HG03571 (cell line): ENCODE measurements around the gene MUC5AC.

Source experiments
- ATAC-seq: cut with Tn5 transposase; IDR thresholded peaks from one replicate; pipeline ENCODE4 v1.9.1; 2021; ENCODE audit not compliant: unreplicated experiment

The MUC5AC gene

DNA sequence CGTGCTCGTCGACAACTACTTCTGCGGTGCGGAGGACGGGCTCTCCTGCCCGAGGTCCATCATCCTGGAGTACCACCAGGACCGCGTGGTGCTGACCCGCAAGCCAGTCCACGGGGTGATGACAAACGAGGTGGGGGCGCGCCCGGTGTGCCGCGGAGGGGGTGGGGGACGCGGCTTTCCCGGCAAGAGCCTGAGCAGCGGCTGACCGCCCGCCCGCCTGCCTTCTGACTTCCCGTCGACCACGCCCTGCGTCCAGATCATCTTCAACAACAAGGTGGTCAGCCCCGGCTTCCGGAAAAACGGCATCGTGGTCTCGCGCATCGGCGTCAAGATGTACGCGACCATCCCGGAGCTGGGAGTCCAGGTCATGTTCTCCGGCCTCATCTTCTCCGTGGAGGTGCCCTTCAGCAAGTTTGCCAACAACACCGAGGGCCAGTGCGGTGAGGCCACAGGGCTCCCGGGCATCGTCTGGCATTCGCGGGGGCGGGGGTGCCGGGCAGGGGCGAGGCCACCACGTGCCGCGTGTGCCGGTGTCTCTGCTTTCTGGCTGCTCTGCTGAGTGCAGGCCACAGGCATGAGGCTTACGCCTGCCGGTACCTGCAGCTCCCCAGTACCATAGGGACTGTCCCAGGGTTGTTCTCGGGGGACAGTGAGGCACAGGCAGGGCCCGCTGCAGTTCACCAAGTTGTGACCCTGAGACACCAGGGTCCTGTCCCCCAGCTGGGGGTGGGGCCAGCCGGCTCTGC is 36.7 kb downstream of the MUC5AC start:
- ATAC-seq: no peak

DNA sequence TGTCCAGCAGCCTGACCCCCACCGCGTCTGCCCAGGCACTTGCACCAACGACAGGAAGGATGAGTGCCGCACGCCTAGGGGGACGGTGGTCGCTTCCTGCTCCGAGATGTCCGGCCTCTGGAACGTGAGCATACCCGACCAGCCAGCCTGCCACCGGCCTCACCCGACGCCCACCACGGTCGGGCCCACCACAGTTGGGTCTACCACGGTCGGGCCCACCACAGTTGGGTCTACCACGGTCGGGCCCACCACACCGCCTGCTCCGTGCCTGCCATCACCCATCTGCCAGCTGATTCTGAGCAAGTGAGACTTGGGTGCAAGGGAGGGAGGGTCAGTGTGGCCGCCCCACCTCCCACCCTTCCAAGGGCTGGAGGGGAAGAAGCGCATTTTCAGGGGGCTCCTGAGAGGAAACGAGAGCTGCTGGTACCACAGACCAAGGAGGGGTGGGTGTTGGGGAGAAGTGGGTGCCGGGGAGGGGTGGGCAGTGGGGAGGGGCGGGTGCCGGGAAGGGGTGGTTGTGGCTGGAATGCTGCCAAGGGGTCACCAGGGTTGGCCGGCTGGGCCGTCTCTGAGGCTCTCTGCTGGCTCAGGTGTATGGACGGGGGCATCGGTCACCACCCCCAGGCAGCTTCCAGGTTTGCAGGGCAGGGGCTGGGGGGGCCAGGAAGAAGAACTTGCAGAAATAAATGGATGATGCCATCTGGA is 37.4 kb downstream of the MUC5AC start:
- ATAC-seq: no peak

DNA sequence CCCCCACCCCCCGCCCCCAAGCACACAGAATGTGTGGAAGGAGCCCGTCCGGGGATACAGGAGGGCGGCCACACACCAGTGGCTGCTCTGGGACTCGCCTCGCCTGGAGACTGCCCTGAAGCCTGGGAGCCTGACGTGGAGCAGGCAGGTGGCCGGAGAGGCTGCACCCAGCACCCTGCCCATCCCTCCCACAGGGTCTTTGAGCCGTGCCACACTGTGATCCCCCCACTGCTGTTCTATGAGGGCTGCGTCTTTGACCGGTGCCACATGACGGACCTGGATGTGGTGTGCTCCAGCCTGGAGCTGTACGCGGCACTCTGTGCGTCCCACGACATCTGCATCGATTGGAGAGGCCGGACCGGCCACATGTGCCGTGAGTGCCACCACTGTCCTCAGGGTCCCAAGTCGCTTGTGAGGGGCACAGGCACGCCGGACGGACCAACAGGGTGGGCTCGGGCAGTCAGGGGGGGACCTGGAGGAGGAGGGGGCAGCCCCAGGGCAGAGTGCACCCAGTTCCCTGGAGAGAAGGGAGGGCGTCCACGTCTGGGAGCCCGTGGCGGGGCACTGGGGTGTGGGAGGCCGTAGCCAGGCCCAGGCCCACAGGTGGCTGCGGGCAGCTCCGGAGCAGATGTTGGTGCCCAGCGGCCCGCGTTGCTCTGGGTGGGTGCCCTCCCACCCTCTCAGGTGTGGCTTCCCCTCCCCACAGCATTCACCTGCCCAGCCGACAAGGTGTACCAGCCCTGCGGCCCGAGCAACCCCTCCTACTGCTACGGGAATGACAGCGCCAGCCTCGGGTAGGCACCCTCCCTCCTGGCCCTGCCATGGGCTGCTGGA is 38.1 kb downstream of the MUC5AC start:
- ATAC-seq: no peak

DNA sequence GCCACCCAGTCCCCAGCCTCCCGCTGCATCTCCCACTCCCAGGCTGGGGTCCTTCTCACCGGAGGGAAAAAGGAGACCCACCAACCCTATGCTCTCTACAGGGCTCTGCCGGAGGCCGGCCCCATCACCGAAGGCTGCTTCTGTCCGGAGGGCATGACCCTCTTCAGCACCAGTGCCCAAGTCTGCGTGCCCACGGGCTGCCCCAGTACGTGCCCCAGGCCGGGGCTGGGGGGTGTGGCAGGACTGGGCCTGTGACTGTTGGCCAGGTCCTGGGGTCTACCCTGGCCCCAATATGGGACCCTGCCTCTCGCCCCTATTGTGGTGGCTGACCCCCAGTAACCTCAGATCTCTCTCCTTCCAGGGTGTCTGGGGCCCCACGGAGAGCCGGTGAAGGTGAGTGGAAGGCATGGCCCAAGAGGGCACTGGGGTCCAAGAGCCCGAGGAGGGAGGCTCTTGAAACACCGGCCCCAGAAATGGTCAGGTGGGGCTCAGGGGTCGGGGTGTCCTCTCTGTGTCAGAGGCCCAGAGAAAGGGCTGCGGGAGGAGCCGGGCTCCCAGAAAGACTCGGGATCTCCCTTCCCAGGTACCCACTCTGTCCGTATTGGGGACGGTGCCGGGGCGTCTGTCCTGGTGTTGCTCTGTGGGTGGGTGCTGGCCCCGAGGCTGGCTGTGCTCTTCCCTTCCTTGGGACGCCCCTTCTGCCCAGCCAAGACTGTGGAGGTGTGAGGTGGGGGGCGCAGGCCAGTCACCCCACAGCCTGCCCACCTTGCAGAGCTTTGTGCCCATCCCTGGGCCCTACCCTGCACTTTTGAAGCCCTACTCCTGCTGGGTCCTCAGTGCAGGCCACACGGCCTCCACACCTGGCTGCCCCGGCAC is 39.0 kb downstream of the MUC5AC start:
- ATAC-seq: no peak

DNA sequence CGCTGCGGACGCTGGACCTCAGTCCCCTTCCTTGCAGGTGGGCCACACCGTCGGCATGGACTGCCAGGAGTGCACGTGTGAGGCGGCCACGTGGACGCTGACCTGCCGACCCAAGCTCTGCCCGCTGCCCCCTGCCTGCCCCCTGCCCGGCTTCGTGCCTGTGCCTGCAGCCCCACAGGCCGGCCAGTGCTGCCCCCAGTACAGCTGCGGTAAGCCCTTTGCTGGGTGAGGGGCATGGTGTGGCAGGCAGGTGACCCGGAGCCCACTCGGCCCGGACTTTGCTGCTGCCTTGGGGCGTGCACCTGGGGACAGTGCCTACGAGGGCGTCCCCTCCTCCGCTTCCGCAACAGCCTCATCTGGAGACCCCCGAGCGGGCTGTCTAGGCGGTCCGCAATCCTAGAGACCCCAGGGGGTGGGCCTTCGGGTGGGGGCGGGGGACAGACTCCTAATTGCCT is 39.7 kb downstream of the MUC5AC start:
- no peak for ATAC-seq

DNA sequence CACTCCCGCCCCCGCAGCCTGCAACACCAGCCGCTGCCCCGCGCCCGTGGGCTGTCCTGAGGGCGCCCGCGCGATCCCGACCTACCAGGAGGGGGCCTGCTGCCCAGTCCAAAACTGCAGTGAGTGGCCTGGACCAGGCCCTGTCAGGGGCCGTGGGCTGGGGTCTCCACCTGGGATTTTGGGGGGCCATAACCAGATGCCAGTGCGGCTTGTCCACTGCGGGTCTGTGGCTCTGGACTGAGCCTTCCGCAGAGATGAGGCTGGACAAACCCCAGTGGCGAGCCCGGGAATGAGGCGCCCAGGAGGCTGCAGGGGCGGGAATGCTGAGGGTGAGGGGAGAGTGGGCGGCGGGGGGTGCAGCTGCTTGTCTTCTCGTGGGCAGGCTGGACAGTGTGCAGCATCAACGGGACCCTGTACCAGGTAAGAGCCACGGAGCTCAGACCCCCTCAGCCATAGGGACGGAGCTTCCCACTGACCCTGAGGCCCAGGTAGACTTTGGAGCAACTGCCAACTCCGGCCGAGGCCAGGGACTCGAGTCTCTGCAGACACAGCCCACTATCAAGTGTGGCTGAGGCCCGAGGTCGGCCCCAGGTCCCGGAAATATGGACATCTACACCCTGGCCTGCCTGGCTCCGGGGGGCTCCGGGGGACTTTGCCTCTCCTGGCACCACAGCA is 40.3 kb downstream of the MUC5AC start:
- no peak for ATAC-seq

DNA sequence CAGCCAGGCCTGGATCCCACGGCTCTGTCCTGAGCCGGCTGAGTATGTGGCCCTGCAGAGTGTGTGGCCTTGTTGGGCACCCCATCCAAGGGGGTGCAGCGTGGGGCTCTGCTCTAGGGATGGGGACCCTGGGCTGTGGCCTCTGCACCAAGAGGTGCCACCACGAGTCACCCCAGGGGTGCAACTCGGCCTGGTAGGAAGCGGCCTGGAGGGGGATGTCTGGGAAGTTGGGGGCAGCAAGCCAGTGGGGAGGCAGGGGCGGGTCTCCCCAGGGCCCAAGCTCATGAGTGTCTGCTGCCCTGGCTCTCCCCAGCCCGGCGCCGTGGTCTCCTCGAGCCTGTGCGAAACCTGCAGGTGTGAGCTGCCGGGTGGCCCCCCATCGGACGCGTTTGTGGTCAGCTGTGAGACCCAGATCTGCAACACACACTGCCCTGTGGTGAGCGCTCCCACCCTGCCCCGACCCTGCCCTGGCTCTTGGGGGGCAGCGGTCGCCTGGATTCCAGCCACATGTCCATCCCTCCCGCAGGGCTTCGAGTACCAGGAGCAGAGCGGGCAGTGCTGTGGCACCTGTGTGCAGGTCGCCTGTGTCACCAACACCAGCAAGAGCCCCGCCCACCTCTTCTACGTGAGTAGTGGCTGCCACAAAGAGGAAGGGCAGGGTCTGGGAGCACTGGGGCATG is 40.9 kb downstream of the MUC5AC start:
- ATAC-seq: no peak

DNA sequence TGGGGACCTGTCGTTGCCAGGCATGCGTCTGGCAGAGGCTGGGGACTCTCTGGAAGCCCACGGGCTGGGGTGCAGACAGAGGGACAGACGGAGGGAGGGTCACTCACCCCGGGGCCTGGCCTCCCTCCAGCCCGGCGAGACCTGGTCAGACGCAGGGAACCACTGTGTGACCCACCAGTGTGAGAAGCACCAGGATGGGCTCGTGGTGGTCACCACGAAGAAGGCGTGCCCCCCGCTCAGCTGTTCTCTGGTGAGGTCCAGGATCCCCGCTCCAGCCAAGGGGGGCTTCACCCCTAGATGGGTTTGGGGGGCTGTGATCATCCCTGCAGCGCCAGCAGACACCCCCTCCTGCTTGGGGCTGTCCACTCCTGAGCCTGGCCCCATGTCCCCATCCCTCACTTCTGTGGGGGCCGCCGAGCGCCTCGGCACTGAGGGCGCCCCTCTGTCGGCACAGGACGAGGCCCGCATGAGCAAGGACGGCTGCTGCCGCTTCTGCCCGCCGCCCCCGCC is 41.5 kb downstream of the MUC5AC start:
- ATAC-seq: no peak

DNA sequence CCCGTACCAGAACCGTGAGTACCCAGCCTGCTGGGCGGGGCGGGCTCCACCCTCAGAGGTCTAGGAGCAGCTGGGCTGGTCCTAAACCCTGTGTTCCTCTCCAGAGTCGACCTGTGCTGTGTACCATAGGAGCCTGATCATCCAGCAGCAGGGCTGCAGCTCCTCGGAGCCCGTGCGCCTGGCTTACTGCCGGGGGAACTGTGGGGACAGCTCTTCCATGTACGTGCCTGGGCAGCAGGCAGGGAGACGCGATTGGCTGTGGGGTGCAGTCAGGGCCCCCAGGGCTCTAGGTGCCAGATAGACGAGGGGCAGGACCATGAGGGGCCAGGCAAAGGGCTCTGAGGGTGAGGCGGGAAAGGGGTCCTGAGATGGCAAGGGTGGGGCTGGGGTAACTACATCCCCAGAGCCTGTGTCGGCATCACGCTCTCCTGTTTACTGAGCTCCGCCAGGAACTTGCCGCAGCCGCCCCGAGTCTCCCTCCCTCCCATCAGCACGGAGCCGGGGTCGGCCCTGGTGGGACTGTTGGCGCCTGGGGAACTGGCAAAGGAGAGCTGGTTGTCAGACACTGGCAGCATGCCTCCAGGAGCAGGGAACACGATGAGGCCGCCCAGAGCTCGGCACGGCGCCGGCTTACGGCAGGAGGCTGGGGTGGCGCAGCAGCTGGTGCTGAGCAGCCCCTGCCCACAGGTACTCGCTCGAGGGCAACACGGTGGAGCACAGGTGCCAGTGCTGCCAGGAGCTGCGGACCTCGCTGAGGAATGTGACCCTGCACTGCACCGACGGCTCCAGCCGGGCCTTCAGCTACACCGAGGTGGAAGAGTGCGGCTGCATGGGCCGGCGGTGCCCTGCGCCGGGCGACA is 42.2 kb downstream of the MUC5AC start:
- no peak for ATAC-seq

DNA sequence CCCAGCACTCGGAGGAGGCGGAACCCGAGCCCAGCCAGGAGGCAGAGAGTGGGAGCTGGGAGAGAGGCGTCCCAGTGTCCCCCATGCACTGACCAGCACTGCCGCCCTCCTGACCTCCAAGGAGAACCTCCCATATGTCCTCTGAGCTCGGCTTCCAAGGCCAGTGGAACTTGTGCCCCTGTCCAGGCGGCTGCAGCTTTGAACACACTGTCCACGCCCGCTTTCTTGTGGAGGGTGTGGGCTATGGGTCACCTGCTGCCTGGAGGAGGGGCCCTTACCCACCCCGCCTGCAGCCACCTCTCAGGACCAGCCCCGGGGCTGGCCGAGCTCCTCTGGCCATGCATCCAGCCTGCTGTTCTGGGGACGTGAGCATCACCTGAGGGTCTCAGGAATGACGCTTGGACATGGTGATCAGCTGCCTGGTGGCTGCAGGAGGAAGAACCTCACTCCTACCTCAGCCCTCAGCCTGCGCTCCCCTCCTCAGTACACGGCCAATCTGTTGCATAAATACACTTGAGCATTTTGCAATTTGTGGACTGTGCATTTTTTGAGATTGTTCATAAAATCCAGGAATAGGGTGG is 42.9 kb downstream of the MUC5AC start:
- ATAC-seq: no peak

DNA sequence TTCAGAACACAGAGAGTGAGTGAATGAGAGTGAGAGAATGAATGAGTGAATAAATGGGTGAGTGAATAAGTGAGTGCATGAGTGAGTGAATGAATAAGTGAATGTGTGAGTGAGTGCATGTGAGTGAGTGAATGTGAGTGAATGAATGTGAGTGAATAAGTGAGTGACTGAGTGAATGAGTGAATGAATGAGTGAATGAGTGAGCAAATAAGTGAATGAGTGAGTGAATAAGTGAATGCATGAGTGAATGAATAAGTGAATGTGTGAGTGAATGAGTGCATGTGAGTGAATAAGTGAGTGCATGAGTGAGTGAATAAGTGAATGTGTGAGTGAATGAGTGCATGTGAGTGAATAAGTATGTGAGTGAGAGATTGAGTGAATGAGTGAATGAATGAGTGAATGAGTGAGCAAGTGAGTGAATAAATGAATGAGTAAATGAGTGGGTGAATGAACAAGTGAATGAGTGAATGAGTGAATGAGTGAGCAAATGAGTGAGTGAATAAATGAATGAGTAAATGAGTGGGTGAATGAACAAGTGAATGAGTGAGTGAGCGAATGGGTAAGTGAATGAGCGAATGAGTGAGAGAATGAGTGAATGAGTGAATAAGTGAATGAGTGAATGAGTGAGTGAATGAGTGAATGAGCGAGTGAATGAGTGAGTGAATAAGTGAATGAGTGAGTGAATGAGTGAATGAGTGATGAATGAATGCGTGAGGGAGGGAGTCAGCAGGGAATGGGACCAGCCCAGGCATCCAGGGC is 43.8 kb downstream of the MUC5AC start:
- ATAC-seq: no peak

DNA sequence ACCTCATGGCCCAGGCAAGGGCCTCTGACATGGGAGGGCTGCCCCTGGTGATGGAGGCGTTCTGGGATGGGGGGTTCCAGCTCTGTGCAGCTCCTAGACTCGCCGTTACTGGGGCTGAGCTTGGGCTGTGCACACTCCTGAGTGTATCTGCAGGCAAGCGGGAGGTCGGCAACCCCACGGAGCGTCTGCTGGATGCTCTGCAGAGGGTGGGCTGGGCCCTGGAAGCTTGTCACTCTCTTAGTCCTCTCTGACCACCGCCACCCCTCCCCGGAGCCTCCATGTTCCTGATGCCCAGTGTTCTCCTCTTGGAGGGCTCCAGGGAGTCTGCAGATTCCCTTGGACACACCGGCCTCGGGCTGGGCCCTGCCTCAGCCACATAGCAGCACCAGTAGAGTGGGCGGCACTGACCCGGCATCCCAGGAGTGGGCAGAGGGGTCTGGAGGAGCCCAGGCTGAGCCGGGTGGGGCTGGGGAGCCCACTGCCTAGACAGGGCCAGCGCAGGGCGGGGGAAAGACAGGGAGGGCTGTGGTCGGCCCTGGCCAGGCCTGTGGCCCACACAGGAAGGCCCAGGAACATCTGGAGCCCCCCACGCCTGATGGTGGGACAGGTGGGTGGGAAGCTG is 44.5 kb downstream of the MUC5AC start:
- no peak for ATAC-seq

DNA sequence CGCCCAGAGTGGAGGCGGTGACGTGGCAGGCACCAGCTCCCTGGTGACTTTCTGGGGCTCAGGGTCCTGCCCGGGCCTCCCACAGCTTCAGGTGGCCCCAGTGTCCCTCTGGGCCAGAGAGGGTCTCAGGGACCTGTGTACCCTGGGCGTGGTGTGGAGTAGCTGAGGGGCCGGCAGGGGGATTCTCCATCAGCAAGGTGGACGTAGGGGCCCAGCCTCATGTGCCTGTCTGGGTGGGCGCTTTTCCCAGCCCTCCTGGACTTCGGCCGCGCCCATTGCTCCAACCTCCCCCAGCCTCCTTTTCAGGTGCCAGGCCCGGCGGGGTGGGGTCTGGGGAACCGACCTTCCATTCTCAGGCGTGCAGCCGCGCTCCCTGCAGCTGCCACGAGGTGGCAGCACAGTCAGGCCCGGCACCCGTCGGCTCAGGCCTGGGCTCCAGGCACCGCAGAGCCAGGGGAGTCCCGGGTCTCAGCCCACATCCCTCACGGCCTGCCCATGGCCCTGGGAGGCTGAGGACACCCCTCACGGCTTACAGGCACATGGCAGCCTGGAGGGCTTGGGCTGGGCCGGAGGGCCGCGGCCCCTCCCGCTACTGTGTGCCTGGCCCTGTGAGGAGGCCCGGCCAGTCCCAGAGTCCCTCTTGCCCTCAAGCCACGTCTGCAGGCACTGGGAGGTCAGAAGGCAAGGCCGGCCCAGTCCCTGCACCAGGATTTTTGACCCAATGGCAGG is 45.2 kb downstream of the MUC5AC start:
- ATAC-seq: no peak

DNA sequence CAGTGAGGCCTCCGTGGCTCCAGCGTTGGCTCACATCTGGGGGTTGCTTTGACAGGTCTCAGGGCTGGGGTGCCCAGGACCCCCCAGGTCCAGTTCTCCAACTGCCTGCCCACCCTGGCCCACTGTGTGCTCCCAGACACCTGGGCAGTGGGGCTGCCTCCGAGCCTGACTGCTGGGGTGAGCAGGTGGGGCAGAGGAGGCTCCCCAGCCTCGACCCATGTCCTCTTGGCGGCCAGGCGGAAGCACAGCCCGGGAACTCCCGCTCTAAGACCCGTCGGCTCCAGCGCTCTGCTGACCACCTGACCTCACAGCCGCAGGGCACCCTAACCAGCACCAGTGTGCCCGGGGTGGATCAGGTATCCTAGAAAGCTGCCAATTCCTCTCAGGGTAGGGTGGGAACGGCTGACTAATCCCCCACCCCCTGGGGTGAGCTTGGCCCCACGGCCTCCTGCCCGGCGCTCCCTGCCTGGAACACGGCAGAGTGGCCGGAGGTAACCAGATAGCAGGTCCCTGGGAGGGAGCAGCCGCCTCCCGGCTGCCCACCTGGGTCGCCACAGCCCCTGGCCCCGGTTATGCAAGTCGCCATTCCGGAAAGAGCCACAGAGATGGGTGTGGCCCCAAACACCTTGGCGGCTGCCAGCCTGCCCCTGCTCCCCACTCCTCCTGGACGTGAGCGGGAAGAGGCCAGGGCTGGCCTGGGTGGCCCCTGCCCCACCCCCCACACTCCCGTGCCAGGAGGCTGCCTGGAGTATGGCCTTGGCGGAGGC is 45.9 kb downstream of the MUC5AC start:
- no peak for ATAC-seq

DNA sequence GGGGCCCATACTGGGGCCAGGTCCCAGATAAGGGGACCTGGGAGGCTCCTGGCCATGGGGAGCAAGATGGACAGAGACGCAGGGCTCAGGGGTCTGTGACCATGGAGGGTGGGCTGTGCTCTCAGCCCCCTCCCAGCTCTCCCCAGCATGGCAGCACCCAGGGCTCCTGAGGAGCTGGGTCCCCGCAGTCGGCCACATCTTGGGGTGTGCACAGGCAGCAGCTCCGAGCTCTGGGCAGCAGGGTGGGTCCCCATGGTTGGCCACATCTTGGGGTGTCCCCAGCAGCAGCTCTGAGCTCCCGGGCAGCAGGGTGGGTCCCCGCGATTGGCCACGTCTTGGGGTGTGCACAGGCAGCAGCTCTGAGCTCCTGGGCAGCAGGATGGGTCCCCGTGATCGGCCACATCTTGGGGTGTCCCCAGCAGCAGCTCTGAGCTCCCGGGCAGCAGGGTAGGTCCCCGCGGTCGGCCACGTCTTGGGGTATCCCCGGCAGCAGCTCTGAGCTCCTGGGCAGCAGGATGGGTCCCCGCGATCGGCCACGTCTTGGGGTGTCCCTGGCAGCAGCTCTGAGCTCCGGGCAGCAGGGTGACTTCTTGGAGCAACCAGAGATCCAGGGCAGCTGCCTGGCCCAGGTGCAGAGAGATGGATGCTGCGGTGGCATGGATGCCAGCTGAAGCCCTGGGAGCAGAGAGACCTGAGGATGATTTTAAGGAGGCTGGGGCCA is 46.8 kb downstream of the MUC5AC start:
- ATAC-seq: no peak
